Panc1 (cell line): ENCODE measurements around the gene PNMA8A. TPM values are rescaled to one million over a fixed set of nuclear protein-coding genes. Genes with fewer than 3 reads are reported as not detected.

Source experiments
- ATAC-seq: fragments of 200-7000 bp; cut with Tn5 transposase; 2 replicates; pipeline ENCODE4 v1.9.1; 2020; ENCODE audit warnings: mild to moderate bottlenecking, moderate library complexity
- BruUV-seq: library from RNA; stranded (reverse); fragments of 400-500 nt; replicated peaks from 2 replicates; lab custom pipeline; 2021; lab: Mats Ljungman, UMichigan
- CTCF ChIA-PET: fragments of 300-600 bp; sonication (Branson Sonifier 250); formaldehyde crosslinking; loops from one replicate; lab custom pipeline; 2022; ENCODE audit warnings: antibody characterized with exemption; lab: Charles Lee
- POLR2A ChIA-PET: fragments of 300-600 bp; sonication (Branson Sonifier 250); formaldehyde crosslinking; loops from one replicate; lab custom pipeline; 2022; ENCODE audit warnings: antibody characterized with exemption; lab: Charles Lee
- DNase-seq: peaks from one replicate; pipeline ENCODE4 v3.0.0-alpha.2; 2010; ENCODE audit warnings: low read depth, low spot score
- H3K27ac ChIP-seq: 2 replicates; pipeline ENCODE4 v1.5.1; 2011; ENCODE audit warnings: mild to moderate bottlenecking, low read length, inconsistent platforms
- H3K27me3 ChIP-seq: fragments of 200-500 bp; sonication (Bioruptor generic); 2 replicates; pipeline ENCODE4 v1.6.0; 2014; ENCODE audit warnings: low read length, inconsistent platforms; ENCODE audit not compliant: control insufficient read depth, insufficient read depth
- H3K36me3 ChIP-seq: fragments of 200-500 bp; sonication (Bioruptor generic); 2 replicates; pipeline ENCODE4 v1.5.1; 2014; ENCODE audit warnings: inconsistent platforms, mild to moderate bottlenecking, low read length, moderate library complexity; ENCODE audit not compliant: control insufficient read depth, insufficient read depth
- H3K4me1 ChIP-seq: 2 replicates; pipeline ENCODE4 v1.5.1; 2011; ENCODE audit warnings: inconsistent platforms, mild to moderate bottlenecking, low read length, moderate library complexity; ENCODE audit not compliant: control insufficient read depth, insufficient read depth
- H3K4me3 ChIP-seq, 2 experiments: 2 replicates each; pipeline ENCODE4 v1.5.1; 2011 to 2012; ENCODE audit warnings: low read depth in 2 of 2, low read length in 2 of 2, mild to moderate bottlenecking in 2 of 2, inconsistent platforms in 1 of 2, moderate library complexity in 1 of 2
- H3K9me3 ChIP-seq: fragments of 200-500 bp; sonication (Bioruptor generic); 2 replicates; pipeline ENCODE4 v1.5.1; 2014; ENCODE audit warnings: low read depth, mild to moderate bottlenecking, inconsistent platforms, low read length, moderate library complexity; ENCODE audit not compliant: control insufficient read depth, insufficient read depth
- CTCF ChIP-seq: fragments of 450-650 bp; IDR thresholded peaks from 2 replicates; pipeline ENCODE4 v1.5.1; 2017; ENCODE audit warnings: mild to moderate bottlenecking
- POLR2AphosphoS5 ChIP-seq: IDR thresholded peaks from 2 replicates; pipeline ENCODE4 v1.6.1; 2012; ENCODE audit warnings: mild to moderate bottlenecking, low read depth, low read length, moderate library complexity
- REST ChIP-seq, 2 experiments: IDR thresholded peaks; 2 replicates each; pipeline ENCODE4 v1.6.1; 2011 to 2012; ENCODE audit warnings: low read depth in 2 of 2, control low read depth in 1 of 2, low read length in 1 of 2, mild to moderate bottlenecking in 1 of 2, moderate library complexity in 1 of 2; ENCODE audit not compliant: insufficient read depth in 1 of 2
- SIN3A ChIP-seq: IDR thresholded peaks from 2 replicates; pipeline ENCODE4 v1.6.1; 2012; ENCODE audit warnings: low read depth, mild to moderate bottlenecking, low read length, moderate library complexity, borderline replicate concordance; ENCODE audit not compliant: insufficient read depth
- TCF7L2 ChIP-seq: IDR thresholded peaks from 2 replicates; pipeline ENCODE4 v1.6.1; 2011; ENCODE audit warnings: mild to moderate bottlenecking, low read depth, low read length, inconsistent platforms
- in situ Hi-C: cut with HindIII; loops from 2 replicates; pipeline ENCODE4 v1.10.0; 2016; ENCODE audit warnings: low sequenced_read_pairs, low pct_unique_long_range_greater_than_20kb
- intact Hi-C: fragments of 100-400 bp; cut with micrococcal nuclease; formaldehyde crosslinking; loops from one replicate; pipeline ENCODE4 v1.10.0; 2022; ENCODE audit not compliant: unreplicated experiment
- total RNA-seq: library from RNA; stranded (reverse); gene quantifications from one replicate; pipeline ENCODE4 v1.2.1, GENCODE V29; 2021; ENCODE audit not compliant: unreplicated experiment

PNMA8A gene
- total RNA-seq, 1 experiment from 2014 or later: not detected

- Histone ChIP-seq H3K27me3 (no peaks in the 10 kb centered on the region), H3K4me1 (no peaks in the 10 kb centered on the region; the same call in 1 of the 2 replicates), H3K9me3 (no peaks in the 10 kb centered on the region), H3K4me3 (peak overlapping the region; percentile 46 to 55), H3K27ac (peak overlapping the region; percentile 34; the same call in 1 of the 2 replicates), H3K36me3 (no peaks in the 10 kb centered on the region)
- peak; percentile 42; the same call in 1 of the 2 replicates for ATAC-seq
- TF ChIP-seq TCF7L2: no peak
- no peak for TF ChIP-seq REST (IDR thresholded peaks at IDR 0.05; ENCODE audit: insufficient read depth in 1 of 2, low read depth in 2 of 2, low read length in 1 of 2)
- TF ChIP-seq CTCF: no peak
- no peak for TF ChIP-seq POLR2AphosphoS5
- no peak for TF ChIP-seq SIN3A
- in situ Hi-C loops (no loop called here), intact Hi-C loops (no loop called here)
- no TSS peak for BruUV-seq
- POLR2A ChIA-PET: no interaction called here
- CTCF ChIA-PET: interaction anchor here (0.6 kb wide), 1 partner anchor 556 kb away, joined by 4 read pairs; no protein-coding TSS in a partner anchor
- no peak for DNase-seq
Measured at GRCh38 chr19:46426035-46426505, 45.3 kb downstream of the PNMA8A start.

GRCh38 chr19:46423188-46423587, 48.2 kb downstream of the PNMA8A start:
- Histone ChIP-seq H3K9me3 (no peaks in the 10 kb centered on the region), H3K27me3 (no peaks in the 10 kb centered on the region), H3K36me3 (no peaks in the 10 kb centered on the region), H3K4me1 (no peaks in the 10 kb centered on the region; the same call in 1 of the 2 replicates), H3K4me3 (no peak overlapping the region), H3K27ac (no peak overlapping the region)
- ATAC-seq (no peak), DNase-seq (no peak)
- no peak for TF ChIP-seq REST (IDR thresholded peaks at IDR 0.05; ENCODE audit: insufficient read depth in 1 of 2, low read depth in 2 of 2, low read length in 1 of 2)
- TF ChIP-seq SIN3A: no peak
- TF ChIP-seq CTCF: no peak
- TF ChIP-seq TCF7L2: no peak
- TF ChIP-seq POLR2AphosphoS5: no peak
- POLR2A ChIA-PET: no interaction called here
- in situ Hi-C loops: no loop called here
- no TSS peak for BruUV-seq
- CTCF ChIA-PET: no interaction called here
- intact Hi-C loops: no loop called here
